Measurements from ENCODE around the gene HMBS. TPM values are rescaled to one million over a fixed set of nuclear protein-coding genes. Genes with fewer than 3 reads are reported as not detected.
"Not testable (repeated sequence)": the region's sequence is repeated elsewhere in the genome, so short reads cannot be mapped to it uniquely, and the experiment has no call there.

Gene HMBS
- total RNA-seq, 4 donors from 2014 or later = 8.7 to 31.1 (median 14.5) TPM

- H3K36me3 ChIP-seq = peaks cover 0 to 39% of the 10 kb centered on the region in 2 donors
- DNase-seq = peak in 1 of 2 donors; percentile 28
- peak overlapping the region; percentile 73 to 84 (median 78) for H3K4me3 ChIP-seq
- intact Hi-C loops (cut with DNase I; ENCODE audit: low total_unique reads) (loop anchor here (2.0 kb wide), 2 partner anchors 38 to 60 kb away; a partner anchor contains a TSS), in situ Hi-C loops (cut with MboI; ENCODE audit: low sequenced_read_pairs in 4 of 4) (no loop called here)
- peaks cover 13 to 15% of the 10 kb centered on the region in 2 donors for H3K4me1 ChIP-seq
- peak; percentile 6 to 22 for ATAC-seq
- H3K27me3 ChIP-seq = no peaks in the 10 kb centered on the region
- no peak for TF ChIP-seq CTCF (IDR thresholded peaks at IDR 0.05 in 4 of 5, conservative IDR thresholded peaks at IDR 0.05 in 1 of 5)
- TF ChIP-seq POLR2A (IDR thresholded peaks at IDR 0.05) = no peak
- no peaks in the 10 kb centered on the region for H3K9me3 ChIP-seq
- peak overlapping the region; percentile 83 to 91 (median 88) for H3K27ac ChIP-seq
Measured at GRCh38 chr11:119056421-119056999, 28.2 kb upstream of the HMBS start.

- intact Hi-C loops (cut with DNase I; ENCODE audit: low total_unique reads) (loop anchor here (1.0 to 2.0 kb wide), 5 partner anchors 10 to 64 kb away; partner anchors contain the start of genes HINFP and VPS11), in situ Hi-C loops (cut with MboI; ENCODE audit: low sequenced_read_pairs in 4 of 4) (no loop called here)
- Histone ChIP-seq H3K27ac (peak within 1 kb of the TSS; percentile 83 to 95 (median 88)), H3K27me3 (no peaks in the 10 kb centered on the region), H3K9me3 (no peaks in the 10 kb centered on the region), H3K4me1 (peaks cover 13 to 16% of the 10 kb centered on the region in 2 donors), H3K4me3 (peak within 1 kb of the TSS; percentile 73 to 92 (median 80)), H3K36me3 (peaks cover 0 to 32% of the 10 kb centered on the region in 2 donors)
- peak; percentile 92 to 93 for ATAC-seq
- TF ChIP-seq CTCF (IDR thresholded peaks at IDR 0.05 in 4 of 5, conservative IDR thresholded peaks at IDR 0.05 in 1 of 5) (peak in 2 of 5 experiments; percentile 19 to 36), POLR2A (IDR thresholded peaks at IDR 0.05) (peak; percentile 94 to 95)
- DNase-seq = peak; percentile 97
Measured at GRCh38 chr11:119057000-119057769, 27.5 kb upstream of the HMBS start, which contains the start of gene HYOU1. Gene HYOU1, minus strand, starts transcription at chr11:119057205. Its CDS starts 1,045 bp downstream, at chr11:119056160.

- H3K27ac ChIP-seq; intact Hi-C loops (cut with DNase I; ENCODE audit: low total_unique reads); H3K27me3 ChIP-seq; H3K9me3 ChIP-seq; DNase-seq; ATAC-seq; H3K4me3 ChIP-seq; in situ Hi-C loops (cut with MboI; ENCODE audit: low sequenced_read_pairs in 4 of 4): not testable (repeated sequence)
- peaks cover 13 to 24% of the 10 kb centered on the region in 2 donors for H3K4me1 ChIP-seq
- peaks cover 0 to 13% of the 10 kb centered on the region in 2 donors for H3K36me3 ChIP-seq
Measured at GRCh38 chr11:119059128-119059527, 25.6 kb upstream of the HMBS start.

- no peaks in the 10 kb centered on the region for H3K27me3 ChIP-seq
- H3K9me3 ChIP-seq = no peaks in the 10 kb centered on the region
- ATAC-seq (no peak), DNase-seq (no peak)
- in situ Hi-C loops (cut with MboI; ENCODE audit: low sequenced_read_pairs in 4 of 4) (no loop called here), intact Hi-C loops (cut with DNase I; ENCODE audit: low total_unique reads) (loop anchor here (10.0 kb wide), 1 partner anchor 144 kb away; the partner anchor contains the start of gene CBL)
- peaks cover 0 to 5% of the 10 kb centered on the region in 2 donors for H3K36me3 ChIP-seq
- no peak overlapping the region for H3K4me3 ChIP-seq
- no peak for TF ChIP-seq POLR2A (IDR thresholded peaks at IDR 0.05)
- TF ChIP-seq CTCF (IDR thresholded peaks at IDR 0.05 in 4 of 5, conservative IDR thresholded peaks at IDR 0.05 in 1 of 5) = no peak
- peaks cover 12 to 20% of the 10 kb centered on the region in 2 donors for H3K4me1 ChIP-seq
- no peak overlapping the region for H3K27ac ChIP-seq
Measured at GRCh38 chr11:119061256-119061655, 23.4 kb upstream of the HMBS start.

GRCh38 chr11:119062779-119063178 lies 21.9 kb upstream of the HMBS start:
- in situ Hi-C loops (cut with MboI; ENCODE audit: low sequenced_read_pairs in 4 of 4) (no loop called here), intact Hi-C loops (cut with DNase I; ENCODE audit: low total_unique reads) (loop anchor here (10.0 kb wide), 1 partner anchor 142 kb away; the partner anchor contains the start of gene CBL)
- peaks cover 18 to 26% of the 10 kb centered on the region in 2 donors for H3K4me1 ChIP-seq
- no peaks in the 10 kb centered on the region for H3K9me3 ChIP-seq
- H3K4me3 ChIP-seq = no peak overlapping the region
- no peaks in the 10 kb centered on the region for H3K27me3 ChIP-seq
- H3K36me3 ChIP-seq = peaks cover 0 to 5% of the 10 kb centered on the region in 2 donors
- TF ChIP-seq CTCF (IDR thresholded peaks at IDR 0.05 in 4 of 5, conservative IDR thresholded peaks at IDR 0.05 in 1 of 5) = no peak
- no peak for TF ChIP-seq POLR2A (IDR thresholded peaks at IDR 0.05)
- H3K27ac ChIP-seq = peak overlapping the region in 2 of 4 donors; percentile 3 to 26
- no peak for DNase-seq
- no peak for ATAC-seq

Measured in gastrocnemius medialis (tissue), 4 donors.